SK-N-MC (cell line): Measurements from ENCODE around the gene AFF3.

Source experiments
- EZH2 ChIP-seq: fragments of 200-600 bp; sonication (generic); IDR thresholded peaks from one replicate; pipeline ENCODE4 v1.6.1; 2017; ENCODE audit warnings: antibody characterized with exemption
- FOXP2 ChIP-seq: optimal IDR thresholded peaks from 2 replicates; pipeline ENCODE3; 2011; ENCODE audit warnings: mild to moderate bottlenecking, moderate library complexity; ENCODE audit not compliant: insufficient read depth; ENCODE audit errors: extremely low read length, control extremely low read depth
- POLR2AphosphoS5 ChIP-seq: IDR thresholded peaks from 2 replicates; pipeline ENCODE4 v1.6.1; 2012; ENCODE audit warnings: mild to moderate bottlenecking, low read depth, low read length, borderline replicate concordance

GRCh38 chr2:99729104-99730025, 413.0 kb downstream of the AFF3 start:
- TF ChIP-seq EZH2 (no peak), POLR2AphosphoS5 (no peak), FOXP2 (no peak)
